Body of pancreas (tissue), 4 donors: Measurements from ENCODE around the gene SLC22A15. TPM values are rescaled to one million over a fixed set of nuclear protein-coding genes. Genes with fewer than 3 reads are reported as not detected.

Experiments
- ATAC-seq: fragments of 150-250 bp; one replicate; pipeline ENCODE4 v1.9.1; 2016
- DNase-seq, 4 donors: peaks; one replicate each; pipeline ENCODE4 v3.0.0-alpha.2; 2019
- H3K27ac ChIP-seq, 4 donors: fragments of 200-600 bp; sonication (generic); 1 replicate in 3 of 4; 2 replicates in 1 of 4; pipeline versions ENCODE4 v1.5.1 to v1.6.1; 2016 to 2019; ENCODE audit warnings: mild to moderate bottlenecking in 1 of 4, mixed read lengths in 1 of 4, moderate library complexity in 1 of 4
- H3K27me3 ChIP-seq, 2 donors: fragments of 200-600 bp; sonication (generic); one replicate each; pipeline ENCODE4 v1.6.0; 2016; ENCODE audit warnings: mild to moderate bottlenecking in 1 of 2
- H3K36me3 ChIP-seq, 2 donors: fragments of 200-600 bp; sonication (generic); replicated peaks in 1 of 2; 2 replicates each; pipeline ENCODE4 v1.5.1; 2016; ENCODE audit warnings: low read depth in 2 of 2; ENCODE audit not compliant: insufficient read depth in 1 of 2
- H3K4me1 ChIP-seq: fragments of 200-600 bp; sonication (generic); one replicate; pipeline ENCODE4 v1.6.0; 2016
- H3K4me3 ChIP-seq, 2 donors: fragments of 200-600 bp; sonication (generic); 1 replicate in 1 of 2; 2 replicates in 1 of 2; pipeline ENCODE4 v1.5.1; 2016 to 2019
- H3K9me3 ChIP-seq, 3 donors: fragments of 200-600 bp; sonication (generic); 1 replicate in 2 of 3; 2 replicates in 1 of 3; pipeline ENCODE4 v1.5.1; 2016
- CTCF ChIP-seq, 7 experiments: fragments of 450-650 bp in 4 of 7; fragments of 200-600 bp in 3 of 7; sonication (generic) in 3 of 7; IDR thresholded peaks; one replicate each; pipeline ENCODE4 v1.5.1; 2016 to 2019; ENCODE audit warnings: antibody characterized with exemption in 7 of 7
- POLR2A ChIP-seq, 3 donors: fragments of 450-650 bp; IDR thresholded peaks; one replicate each; pipeline ENCODE4 v1.6.1; 2016; ENCODE audit warnings: antibody characterized with exemption in 3 of 3, mild to moderate bottlenecking in 2 of 3
- WGBS, 2 donors: methylation state at CpG; one replicate each; pipeline ENCODE4 v1.1.5; 2017; 5-methylcytosine and 5-hydroxymethylcytosine counted together
- intact Hi-C: fragments of 100-400 bp; cut with DNase I; formaldehyde crosslinking; loops from one replicate; pipeline ENCODE4 v1.15.1; 2023
- total RNA-seq, 2 donors: library from RNA; depleted of rRNA; stranded (reverse); fragments of >200 nt; gene quantifications; one replicate each; pipeline ENCODE4 v1.1.0, GENCODE V29; 2016

The SLC22A15 gene
- total RNA-seq, 2 donors from 2014 or later, result 7.9 to 8.8 TPM

GRCh38 chr1:116075990-116076389 lies 99.7 kb downstream of the SLC22A15 start:
- no peaks in the 10 kb centered on the region for H3K27me3 ChIP-seq
- WGBS, 2 donors, result 58 to 68% methylated on average over 4 of the region's 4 CpGs
- DNase-seq (no peak), ATAC-seq (peak; percentile 38)
- H3K4me1 ChIP-seq, result no peaks in the 10 kb centered on the region
- no peaks in the 10 kb centered on the region for H3K9me3 ChIP-seq
- no peak overlapping the region for H3K27ac ChIP-seq
- H3K4me3 ChIP-seq, result no peak overlapping the region
- intact Hi-C loops, result no loop called here
- no peaks in the 10 kb centered on the region for H3K36me3 ChIP-seq
- TF ChIP-seq POLR2A (IDR thresholded peaks at IDR 0.05) (no peak), CTCF (IDR thresholded peaks at IDR 0.05) (peak in 1 of 7 experiments; percentile 10)

GRCh38 chr1:116076831-116077230 lies 100.5 kb downstream of the SLC22A15 start:
- no peak overlapping the region for H3K4me3 ChIP-seq
- H3K27me3 ChIP-seq, result no peaks in the 10 kb centered on the region
- no peaks in the 10 kb centered on the region for H3K9me3 ChIP-seq
- no peaks in the 10 kb centered on the region for H3K4me1 ChIP-seq
- WGBS, 2 donors, result 86 to 99% methylated on average over 3 of the region's 3 CpGs
- H3K27ac ChIP-seq, result no peak overlapping the region
- H3K36me3 ChIP-seq, result no peaks in the 10 kb centered on the region
- ATAC-seq (no peak), DNase-seq (no peak)
- intact Hi-C loops, result no loop called here
- TF ChIP-seq CTCF (IDR thresholded peaks at IDR 0.05) (no peak), POLR2A (IDR thresholded peaks at IDR 0.05) (no peak)

- no peaks in the 10 kb centered on the region for H3K9me3 ChIP-seq
Observed at GRCh38 chr1:116078699-116079223, 102.4 kb downstream of the SLC22A15 start.

GRCh38 chr1:116087628-116088027 lies 111.3 kb downstream of the SLC22A15 start:
- intact Hi-C loops, result no loop called here
- no peak for DNase-seq
- no peak overlapping the region for H3K4me3 ChIP-seq
- no peak overlapping the region for H3K27ac ChIP-seq
- no peaks in the 10 kb centered on the region for H3K27me3 ChIP-seq
- H3K9me3 ChIP-seq, result peaks cover 0 to 5% (median 0%) of the 10 kb centered on the region in 3 donors
- TF ChIP-seq CTCF (IDR thresholded peaks at IDR 0.05), result no peak
- no peaks in the 10 kb centered on the region for H3K4me1 ChIP-seq
- H3K36me3 ChIP-seq, result no peaks in the 10 kb centered on the region
- no peak for ATAC-seq

More at GRCh38 chr1:116078699-116079223, 102.4 kb downstream of the SLC22A15 start:
- Histone ChIP-seq H3K27me3 (no peaks in the 10 kb centered on the region), H3K27ac (no peak overlapping the region), H3K36me3 (no peaks in the 10 kb centered on the region), H3K4me3 (no peak overlapping the region), H3K4me1 (no peaks in the 10 kb centered on the region)
- ATAC-seq, result no peak
- 61 to 69% methylated on average over 6 of the region's 6 CpGs for WGBS, 2 donors
- no peak for DNase-seq
- TF ChIP-seq CTCF (IDR thresholded peaks at IDR 0.05) (no peak), POLR2A (IDR thresholded peaks at IDR 0.05) (no peak)
- intact Hi-C loops, result no loop called here

GRCh38 chr1:116089870-116090269 lies 113.6 kb downstream of the SLC22A15 start:
- no peak for DNase-seq
- WGBS, 2 donors, result 91 to 93% methylated on average over 1 of the region's 1 CpG
- Histone ChIP-seq H3K27me3 (no peaks in the 10 kb centered on the region), H3K36me3 (no peaks in the 10 kb centered on the region), H3K4me1 (no peaks in the 10 kb centered on the region), H3K4me3 (no peak overlapping the region), H3K9me3 (peaks cover 0 to 5% (median 0%) of the 10 kb centered on the region in 3 donors), H3K27ac (no peak overlapping the region)
- intact Hi-C loops, result no loop called here
- ATAC-seq, result no peak
- no peak for TF ChIP-seq POLR2A (IDR thresholded peaks at IDR 0.05)
- no peak for TF ChIP-seq CTCF (IDR thresholded peaks at IDR 0.05)
